Osteoblast (primary cell): ENCODE measurements around the gene KRT13. TPM values are rescaled to one million over a fixed set of nuclear protein-coding genes. Genes with fewer than 3 reads are reported as not detected.
A peak's percentile ranks its signal among the peaks of the same experiment; 100 is the strongest.

Source experiments
- DNase-seq: peaks from one replicate; pipeline ENCODE4 v3.0.0; 2011; ENCODE audit warnings: low spot score, mixed read lengths; ENCODE audit not compliant: insufficient read length; ENCODE audit errors: missing footprints
- H2AFZ ChIP-seq: 2 replicates; pipeline ENCODE4 v1.6.0; 2011; ENCODE audit warnings: mild to moderate bottlenecking, low read length
- H3K27ac ChIP-seq: 2 replicates; pipeline ENCODE4 v1.5.1; 2011; ENCODE audit warnings: mild to moderate bottlenecking, low read depth, low read length, moderate library complexity
- H3K27me3 ChIP-seq: 2 replicates; pipeline ENCODE4 v1.6.0; 2012; ENCODE audit warnings: mild to moderate bottlenecking, control low read depth, inconsistent platforms, low read length, moderate library complexity; ENCODE audit not compliant: insufficient read depth
- H3K36me3 ChIP-seq: 2 replicates; pipeline ENCODE4 v1.5.1; 2011; ENCODE audit warnings: mild to moderate bottlenecking, low read length, control low read depth, moderate library complexity; ENCODE audit not compliant: insufficient read depth
- H3K4me1 ChIP-seq: 2 replicates; pipeline ENCODE4 v1.5.1; 2011; ENCODE audit warnings: mild to moderate bottlenecking, low read length, control low read depth, moderate library complexity; ENCODE audit not compliant: insufficient read depth
- H3K4me2 ChIP-seq: 2 replicates; pipeline ENCODE4 v1.6.0; 2011; ENCODE audit warnings: mild to moderate bottlenecking, low read length; ENCODE audit not compliant: insufficient read depth
- H3K4me3 ChIP-seq: fragments of 200-600 bp; sonication (generic); 3 replicates; pipeline ENCODE4 v1.5.1; 2012; ENCODE audit warnings: mild to moderate bottlenecking, low read length, inconsistent platforms; ENCODE audit not compliant: insufficient read depth
- H3K79me2 ChIP-seq: 2 replicates; pipeline ENCODE4 v1.6.0; 2012; ENCODE audit warnings: mild to moderate bottlenecking, low read length, control low read depth, inconsistent platforms; ENCODE audit not compliant: insufficient read depth
- H3K9me3 ChIP-seq: 2 replicates; pipeline ENCODE4 v1.5.1; 2011; ENCODE audit warnings: low read depth, low read length, control low read depth
- H4K20me1 ChIP-seq: 2 replicates; pipeline ENCODE4 v1.6.0; 2012; ENCODE audit warnings: mild to moderate bottlenecking, low read length, control low read depth; ENCODE audit not compliant: insufficient read depth
- CTCF ChIP-seq: IDR thresholded peaks from 2 replicates; pipeline ENCODE4 v1.5.1; 2011; ENCODE audit warnings: mild to moderate bottlenecking, low read depth, low read length, moderate library complexity; ENCODE audit errors: extremely low read depth
- small RNA-seq: library from RNA; depleted of rRNA; stranded (forward); fragments of <200 nt; gene quantifications from one replicate; pipeline ENCODE3, GENCODE V24; 2012
- total RNA-seq: library from RNA; depleted of rRNA; stranded (reverse); fragments of >200 nt; gene quantifications from 2 replicates; pipeline ENCODE4 v1.2.3, GENCODE V29; 2012

Gene KRT13
- total RNA-seq, 1 donor, result not detected

- Histone ChIP-seq H3K4me2 (no peak overlapping the region), H3K79me2 (no peaks in the 10 kb centered on the region), H3K27me3 (no peaks in the 10 kb centered on the region), H2AFZ (peak overlapping the region; percentile 16), H3K9me3 (peaks cover 3% of the 10 kb centered on the region), H3K36me3 (no peaks in the 10 kb centered on the region), H3K4me3 (no peak overlapping the region), H3K4me1 (peaks cover 11% of the 10 kb centered on the region), H3K27ac (peak overlapping the region; percentile 32), H4K20me1 (no peaks in the 10 kb centered on the region)
- peak; percentile 59 for DNase-seq
- no peak for TF ChIP-seq CTCF
These were observed 50.2 kb downstream of the KRT13 start for GRCh38 chr17:41455236-41455635.

GRCh38 chr17:41453066-41453465, 52.3 kb downstream of the KRT13 start:
- H3K36me3 ChIP-seq, result no peaks in the 10 kb centered on the region
- H3K27me3 ChIP-seq, result no peaks in the 10 kb centered on the region
- no peak for DNase-seq
- no peak overlapping the region for H3K27ac ChIP-seq
- H3K4me3 ChIP-seq, result no peak overlapping the region
- H2AFZ ChIP-seq, result no peak overlapping the region
- no peak overlapping the region for H3K4me2 ChIP-seq
- no peaks in the 10 kb centered on the region for H3K79me2 ChIP-seq
- no peak for TF ChIP-seq CTCF
- H3K4me1 ChIP-seq, result peaks cover 14% of the 10 kb centered on the region
- H4K20me1 ChIP-seq, result no peaks in the 10 kb centered on the region
- peaks cover 3% of the 10 kb centered on the region for H3K9me3 ChIP-seq

- Histone ChIP-seq H3K4me3 (no peak overlapping the region), H4K20me1 (no peaks in the 10 kb centered on the region), H3K4me2 (no peak overlapping the region), H3K27me3 (no peaks in the 10 kb centered on the region), H2AFZ (no peak overlapping the region), H3K27ac (no peak overlapping the region), H3K9me3 (peaks cover 3% of the 10 kb centered on the region), H3K36me3 (no peaks in the 10 kb centered on the region), H3K79me2 (no peaks in the 10 kb centered on the region), H3K4me1 (peaks cover 19% of the 10 kb centered on the region)
- no peak for DNase-seq
- TF ChIP-seq CTCF, result no peak
These were observed 53.1 kb downstream of the KRT13 start for GRCh38 chr17:41452281-41452680.

GRCh38 chr17:41451154-41451728, 54.2 kb downstream of the KRT13 start:
- H4K20me1 ChIP-seq, result no peaks in the 10 kb centered on the region
- peaks cover 29% of the 10 kb centered on the region for H3K4me1 ChIP-seq
- H3K4me3 ChIP-seq, result no peak overlapping the region
- no peak for TF ChIP-seq CTCF
- no peaks in the 10 kb centered on the region for H3K36me3 ChIP-seq
- no peaks in the 10 kb centered on the region for H3K79me2 ChIP-seq
- no peaks in the 10 kb centered on the region for H3K27me3 ChIP-seq
- no peak overlapping the region for H2AFZ ChIP-seq
- peaks cover 3% of the 10 kb centered on the region for H3K9me3 ChIP-seq
- no peak overlapping the region for H3K4me2 ChIP-seq
- DNase-seq, result peak; percentile 18
- peak overlapping the region; percentile 0 for H3K27ac ChIP-seq

Small RNA genes lying within 50 kb of the gene (small RNA-seq; reads per million reads assigned to genes)
- 7.7 reads per million, percentile 90 among the genes with 10 or more reads in this experiment for gene RNU2-32P

Other genes starting within 250 kb of the KRT13 start
- gene KRTAP9-6, start 240.2 kb downstream of the KRT13 start, total RNA-seq, result not detected in 2 replicates
- gene KRTAP9-7, start 229.9 kb downstream of the KRT13 start, total RNA-seq, result not detected in 2 replicates
- not detected in 2 replicates for gene KRTAP29-1, start 202.8 kb downstream of the KRT13 start, total RNA-seq
- gene KRTAP16-1, start 196.3 kb downstream of the KRT13 start, total RNA-seq, result not detected in 2 replicates
- not detected in 2 replicates for gene KRTAP17-1, start 189.9 kb downstream of the KRT13 start, total RNA-seq
- not detected in 2 replicates for gene KRT33A, start 154.8 kb downstream of the KRT13 start, total RNA-seq
- 0.29 and 1.1 TPM in 2 replicates for gene KRT33B, start 135.8 kb downstream of the KRT13 start, total RNA-seq
- 9.4 and 11.2 TPM in 2 replicates for gene KRT34, start 123.3 kb downstream of the KRT13 start, total RNA-seq
- gene KRT31, start 108.0 kb downstream of the KRT13 start, total RNA-seq, result not detected in 2 replicates
- not detected in 2 replicates for gene KRT37, start 81.0 kb downstream of the KRT13 start, total RNA-seq
- under 0.01 TPM in 2 replicates for gene KRT38, start 64.6 kb downstream of the KRT13 start, total RNA-seq
- not detected in 2 replicates for gene KRT32, start 38.2 kb downstream of the KRT13 start, total RNA-seq
- not detected in 2 replicates for gene KRT35, start 24.5 kb downstream of the KRT13 start, total RNA-seq
- gene KRT36, start 15.7 kb downstream of the KRT13 start, total RNA-seq, result 0.36 TPM in 1 of 2 replicates, not detected in the other
- gene KRT15, start 13.3 kb upstream of the KRT13 start, total RNA-seq, result 0.59 and 0.72 TPM in 2 replicates
- gene KRT19, start 22.7 kb upstream of the KRT13 start, total RNA-seq, result 68.8 and 69.0 TPM in 2 replicates
- gene KRT9, start 66.4 kb upstream of the KRT13 start, total RNA-seq, result not detected in 2 replicates
- 12.3 and 23.0 TPM in 2 replicates for gene KRT14, start 81.3 kb upstream of the KRT13 start, total RNA-seq
- gene KRT16, start 107.2 kb upstream of the KRT13 start, total RNA-seq, result 4.3 and 5.6 TPM in 2 replicates
- gene KRT17, start 119.0 kb upstream of the KRT13 start, total RNA-seq, result 4.3 and 4.7 TPM in 2 replicates
- 94.5 and 101 TPM in 2 replicates for gene EIF1, start 183.3 kb upstream of the KRT13 start, total RNA-seq
- gene GAST, start 206.7 kb upstream of the KRT13 start, total RNA-seq, result not detected in 2 replicates
- gene HAP1, start 229.0 kb upstream of the KRT13 start, total RNA-seq, result under 0.01 TPM in 1 of 2 replicates, not detected in the other